ENCODE results near the gene GTPBP3. TPM values are rescaled to one million over a fixed set of nuclear protein-coding genes. Genes with fewer than 3 reads are reported as not detected.

The GTPBP3 gene
- total RNA-seq, 1 donor from 2014 or later: 7.6 TPM

GRCh38 chr19:17309198-17309964 is 28.0 kb upstream of the GTPBP3 start, which contains the start of gene DDA1:
Gene DDA1 (plus strand): TSS chr19:17309563. CDS start chr19:17309655, 92 bp downstream.
- DNase-seq (ENCODE audit: low read depth in 2 of 2): peak; percentile 99 to 100

DNA sequence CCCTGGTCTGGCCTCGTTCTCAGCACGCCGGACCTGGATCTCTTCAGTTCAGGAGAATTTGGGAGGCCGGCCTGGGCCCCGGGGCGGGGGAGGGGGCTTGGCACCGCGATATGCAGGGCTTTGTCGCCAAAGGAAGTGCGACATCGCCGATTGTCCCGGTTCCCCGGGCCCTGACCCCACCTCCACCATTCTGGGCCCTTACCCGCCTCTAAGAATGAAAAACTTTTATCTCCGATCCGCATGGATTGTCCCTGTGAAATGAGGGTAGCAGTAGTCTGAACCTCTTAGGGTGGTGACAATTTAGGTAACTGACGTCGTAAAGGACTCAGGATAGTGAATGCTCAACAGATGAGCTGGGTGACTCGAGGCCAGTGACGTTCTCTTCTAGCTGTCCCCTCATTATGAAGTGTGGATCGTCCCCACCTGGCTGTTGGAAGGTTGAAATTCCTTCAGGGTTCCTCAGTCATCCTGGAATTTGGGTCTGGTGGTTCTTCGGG is 27.3 kb upstream of the GTPBP3 start:
- peak in 1 of 2 donors; percentile 15 for DNase-seq (ENCODE audit: low read depth in 2 of 2)

DNA sequence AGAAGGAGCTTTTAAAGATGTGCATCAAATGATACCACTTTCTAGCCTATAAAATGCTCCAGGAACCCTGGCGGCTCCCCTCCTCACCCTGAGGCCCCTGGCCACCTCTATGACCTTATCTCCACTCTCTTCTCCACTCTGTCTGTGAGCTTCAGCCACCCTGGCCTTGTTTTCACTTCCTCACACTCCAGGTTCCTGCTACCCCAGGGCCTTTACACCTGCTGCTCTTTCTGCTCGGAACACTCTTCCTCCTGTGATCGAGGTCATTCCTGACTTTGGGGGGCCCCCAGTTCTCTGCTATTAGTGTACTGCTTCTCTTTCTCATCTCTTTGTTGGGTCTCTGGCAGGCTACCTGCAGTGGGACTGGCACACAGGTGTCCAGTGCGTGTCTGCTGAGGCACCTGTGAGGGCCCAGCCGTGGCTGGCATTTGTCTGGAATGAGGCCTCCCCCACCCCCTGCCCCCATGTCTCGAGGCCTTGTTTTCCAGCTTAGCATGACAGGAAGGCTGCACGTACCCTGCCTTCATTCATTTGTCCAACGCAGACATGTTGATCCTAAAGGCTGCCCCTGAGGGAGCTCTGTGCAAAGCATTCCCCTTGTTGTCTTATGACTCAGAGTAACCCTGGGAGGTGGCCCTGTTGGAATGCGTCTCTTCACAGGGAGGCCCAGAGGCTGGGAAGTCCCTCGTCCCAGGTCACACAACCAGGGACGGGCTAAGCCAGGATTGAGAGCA is 25.7 kb upstream of the GTPBP3 start:
- peak in 1 of 2 donors; percentile 77 for DNase-seq (ENCODE audit: low read depth in 2 of 2)

DNA sequence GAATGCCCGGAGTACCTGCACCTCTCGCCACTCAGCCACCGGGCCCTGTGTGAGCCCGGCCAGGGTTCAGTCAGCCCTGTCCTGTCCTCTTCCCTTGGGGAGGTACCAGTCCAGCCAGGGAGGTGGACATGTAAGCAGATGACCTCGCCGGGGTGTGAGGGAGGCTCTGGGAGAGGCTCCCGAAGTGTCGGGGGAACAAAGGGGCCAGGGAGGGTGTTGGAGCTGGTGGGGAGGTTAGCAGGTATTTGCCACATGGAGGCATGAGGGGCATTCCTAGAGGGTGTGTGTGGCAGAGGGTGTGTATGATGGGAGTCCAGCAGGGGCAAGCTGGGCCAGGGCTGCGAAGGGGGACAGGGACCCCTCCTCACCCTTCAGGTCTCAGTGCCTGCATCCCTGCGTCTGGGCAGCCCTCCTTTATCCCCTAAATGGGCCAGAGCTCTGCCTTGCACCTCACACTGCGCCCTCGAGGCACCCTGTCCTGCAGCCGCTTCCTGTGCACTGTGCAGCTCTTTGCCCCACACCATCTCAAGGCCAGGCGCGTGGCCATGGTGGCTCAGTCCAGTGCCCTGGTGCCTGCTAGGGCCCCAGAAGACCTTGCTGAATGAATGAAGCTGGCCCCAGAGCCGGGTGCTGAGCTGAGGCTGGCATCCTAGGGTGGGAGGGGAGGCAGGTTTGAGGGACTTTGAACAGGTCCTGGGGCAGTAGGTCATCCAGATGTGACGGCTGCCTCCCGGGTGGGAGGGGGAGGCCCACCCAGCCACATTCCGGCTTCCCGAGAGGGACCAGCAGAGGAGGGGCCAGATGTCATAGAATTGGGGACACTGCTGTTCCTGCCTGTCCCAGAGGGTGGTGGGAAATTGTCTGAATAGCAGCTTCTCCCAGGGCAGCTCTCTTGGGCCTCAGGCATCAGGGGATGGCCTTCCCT is 24.9 kb upstream of the GTPBP3 start:
- DNase-seq (ENCODE audit: low read depth in 2 of 2): no peak

GRCh38 chr19:17314007-17314593 is 23.3 kb upstream of the GTPBP3 start:
- DNase-seq (ENCODE audit: low read depth in 2 of 2): no peak

GRCh38 chr19:17318966-17319365 is 18.4 kb upstream of the GTPBP3 start:
- peak in 1 of 2 donors; percentile 36 for DNase-seq (ENCODE audit: low read depth in 2 of 2)

DNA sequence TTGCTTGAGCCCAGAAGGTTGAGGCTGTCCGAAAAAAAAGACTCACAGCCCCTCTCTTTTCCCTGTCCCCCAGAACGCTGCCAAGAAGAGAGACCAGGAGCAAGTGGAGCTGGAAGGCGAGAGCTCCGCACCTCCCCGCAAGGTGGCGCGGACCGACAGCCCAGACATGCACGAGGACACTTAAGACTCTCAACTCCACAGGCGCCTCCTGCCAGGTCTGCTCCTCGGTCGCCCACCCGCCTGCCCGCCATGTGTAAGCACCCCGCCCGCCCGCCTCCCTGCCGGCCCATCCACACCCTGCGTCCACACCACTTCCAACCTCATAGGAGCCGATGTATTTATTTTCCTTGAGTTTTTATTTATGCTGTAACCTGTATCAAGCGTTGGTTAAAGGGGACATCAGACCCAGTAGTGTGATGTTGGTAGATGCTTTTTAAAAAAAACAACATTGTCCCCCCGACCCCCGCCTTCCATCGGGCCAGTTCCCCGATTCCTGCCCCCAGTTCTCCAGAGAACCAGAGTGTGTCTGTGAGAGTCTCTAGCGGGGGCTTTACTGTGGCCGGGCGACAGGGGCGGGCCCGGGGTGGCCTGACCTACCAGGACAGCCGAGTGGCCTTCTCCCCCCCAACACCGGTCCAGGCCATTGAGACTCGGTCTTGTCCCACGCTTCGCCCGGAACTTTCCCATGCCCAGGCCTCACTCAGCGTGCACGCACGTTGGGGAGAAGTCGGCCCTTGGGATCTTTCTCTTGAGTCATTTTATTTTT is 17.7 kb upstream of the GTPBP3 start:
- no peak for DNase-seq (ENCODE audit: low read depth in 2 of 2)

GRCh38 chr19:17320435-17320834 is 16.9 kb upstream of the GTPBP3 start:
- no peak for DNase-seq (ENCODE audit: low read depth in 2 of 2)

- no peak for DNase-seq (ENCODE audit: low read depth in 2 of 2)
These were observed 15.5 kb upstream of the GTPBP3 start for GRCh38 chr19:17321655-17322489.

GRCh38 chr19:17322854-17323253 is 14.5 kb upstream of the GTPBP3 start:
- DNase-seq (ENCODE audit: low read depth in 2 of 2): no peak

DNA sequence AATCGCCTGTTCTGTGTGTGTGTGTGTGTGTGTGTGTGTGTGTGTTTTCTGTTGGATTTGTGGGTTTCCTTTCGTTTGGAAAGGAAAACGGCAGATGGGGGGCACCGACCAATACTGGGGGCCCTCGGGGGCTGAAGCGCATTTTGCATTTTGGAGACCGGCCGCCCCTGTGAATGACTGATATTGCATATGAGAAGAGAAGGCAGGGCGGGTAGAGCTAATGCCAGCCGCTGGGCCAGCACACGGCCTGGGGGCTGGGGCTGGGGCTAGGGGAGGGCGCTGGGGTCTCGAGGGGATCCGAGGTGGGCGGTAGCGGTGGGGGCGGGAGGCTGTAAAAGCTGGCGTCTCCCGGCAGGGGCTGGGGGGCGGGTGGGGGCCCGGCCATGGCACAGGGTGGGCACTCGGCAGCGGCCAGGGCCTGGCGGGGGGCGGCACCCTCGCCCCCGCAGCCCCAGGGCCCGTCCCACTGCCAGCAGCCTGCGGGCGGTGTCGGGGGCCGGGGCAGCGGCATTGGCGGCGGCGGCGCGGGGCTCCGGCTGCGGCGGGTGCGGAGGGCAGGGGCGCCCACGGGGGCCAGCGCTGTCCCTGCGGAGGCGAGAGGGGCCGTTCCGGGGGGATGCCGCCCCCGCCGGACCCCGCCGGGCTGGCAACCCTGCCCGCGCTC is 13.9 kb upstream of the GTPBP3 start:
- no peak for DNase-seq (ENCODE audit: low read depth in 2 of 2)

- DNase-seq (ENCODE audit: low read depth in 2 of 2): no peak
These were observed 13.4 kb upstream of the GTPBP3 start for GRCh38 chr19:17323964-17324332.

- no peak for DNase-seq (ENCODE audit: low read depth in 2 of 2)
These were observed 12.8 kb upstream of the GTPBP3 start for GRCh38 chr19:17324357-17325114.

- DNase-seq (ENCODE audit: low read depth in 2 of 2): no peak
These were observed 12.2 kb upstream of the GTPBP3 start for GRCh38 chr19:17325133-17325532.

DNA sequence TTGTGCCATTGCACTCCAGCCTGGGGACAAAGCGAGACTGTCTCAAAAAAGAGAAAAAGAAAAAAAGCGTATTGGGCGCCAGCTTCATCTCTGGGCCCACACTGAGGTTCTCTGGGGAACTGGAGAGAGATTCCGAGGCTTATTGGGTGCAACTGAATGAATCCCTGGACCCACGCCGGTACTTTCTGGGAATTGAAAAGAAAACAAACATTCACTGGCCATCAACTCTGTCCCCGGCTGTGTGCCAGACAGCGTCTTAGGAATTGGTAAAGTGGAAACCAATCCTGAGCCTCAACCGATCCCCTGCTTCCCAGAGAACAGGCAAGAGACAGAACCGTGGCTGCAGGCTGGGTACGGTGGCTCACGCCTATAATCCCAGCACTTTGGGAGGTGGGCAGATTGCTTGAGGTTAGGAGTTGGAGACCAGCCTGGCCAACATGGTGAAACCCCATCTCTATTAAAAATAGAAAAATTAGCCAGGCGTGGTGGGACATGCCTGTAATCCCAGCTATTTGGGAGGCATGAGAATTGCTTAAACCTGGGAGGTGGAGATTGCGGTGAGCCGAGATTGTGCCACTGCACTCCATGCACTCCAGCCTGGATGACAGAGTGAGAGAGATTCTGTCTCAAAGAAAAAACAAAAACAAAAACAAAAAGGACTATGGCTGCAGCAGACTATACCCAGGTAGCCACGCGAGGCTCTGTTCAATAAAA is 11.3 kb upstream of the GTPBP3 start:
- DNase-seq (ENCODE audit: low read depth in 2 of 2): no peak

DNA sequence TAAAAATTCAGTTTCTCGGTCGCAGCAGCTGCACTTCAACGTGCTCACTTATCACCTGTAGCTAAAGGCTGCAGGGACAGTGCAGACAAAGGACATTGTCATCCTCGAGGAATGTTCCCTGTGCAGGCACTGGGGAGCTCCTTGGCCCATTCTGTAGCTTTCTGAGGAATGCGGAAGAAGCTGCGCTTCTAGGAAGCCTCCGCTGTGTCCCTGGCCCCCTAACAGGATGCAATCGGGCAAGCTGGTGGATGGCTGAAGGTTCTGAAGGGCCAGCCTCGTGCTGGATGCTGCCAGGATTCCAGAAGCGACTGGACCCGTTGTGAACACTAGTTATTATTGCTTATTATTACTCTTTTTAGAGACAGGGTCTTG is 10.8 kb upstream of the GTPBP3 start:
- no peak for DNase-seq (ENCODE audit: low read depth in 2 of 2)

DNA sequence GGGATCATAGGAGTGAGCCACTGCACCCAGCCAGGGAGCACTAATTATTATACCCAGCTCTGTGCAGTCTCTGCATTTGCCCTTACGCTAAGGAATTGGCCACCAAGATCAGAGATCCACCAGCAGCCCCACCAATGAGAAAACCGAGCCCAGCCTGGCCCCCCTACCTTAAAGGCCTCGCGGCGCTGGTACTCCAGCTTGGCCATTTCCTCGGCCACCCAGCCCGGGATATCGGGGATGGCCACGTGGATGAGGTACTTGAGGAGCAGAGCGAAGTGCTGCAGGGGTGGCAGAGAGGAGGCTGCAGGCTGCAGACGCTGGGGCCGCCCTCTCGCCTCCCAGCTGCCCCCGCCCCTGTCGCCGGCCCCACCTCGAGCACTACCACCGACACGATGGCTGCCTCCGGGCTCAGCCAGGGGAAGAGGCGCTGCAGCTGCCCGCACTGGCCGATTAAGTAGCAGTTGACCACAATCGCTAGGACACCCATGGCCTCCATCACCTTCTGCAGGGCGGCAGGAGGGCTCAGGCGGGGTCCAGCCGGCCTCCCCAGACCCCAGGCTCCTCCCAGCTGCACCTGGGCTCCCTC is 10.2 kb upstream of the GTPBP3 start:
- DNase-seq (ENCODE audit: low read depth in 2 of 2): no peak

All from dermis microvascular lymphatic vessel endothelial cell (primary cell).